Lung (tissue), 12 donors: ENCODE results near the gene SOBP. TPM values are rescaled to one million over a fixed set of nuclear protein-coding genes. Genes with fewer than 3 reads are reported as not detected.
A peak's percentile ranks its signal among the peaks of the same experiment; 100 is the strongest.

Experiments
- ATAC-seq: fragments of 200-7000 bp; cut with Tn5 transposase; one replicate; pipeline ENCODE4 v1.9.1; 2020; ENCODE audit warnings: moderate number of reproducible peaks; ENCODE audit not compliant: insufficient read depth, low FRiP score
- DNase-seq, 3 donors: peaks; one replicate each; pipeline ENCODE4 v3.0.0-alpha.2; 2013 to 2017
- H3K27ac ChIP-seq, 2 donors: one replicate each; pipeline ENCODE4 v1.5.1; 2013; ENCODE audit warnings: mild to moderate bottlenecking in 2 of 2, moderate library complexity in 2 of 2, control low read depth in 1 of 2, inconsistent platforms in 1 of 2, low read depth in 1 of 2, low read length in 1 of 2
- H3K27me3 ChIP-seq, 3 donors: one replicate each; pipeline ENCODE4 v1.5.1; 2013; ENCODE audit warnings: low read length in 2 of 3; ENCODE audit not compliant: control insufficient read depth in 3 of 3, insufficient read depth in 3 of 3
- H3K36me3 ChIP-seq, 4 donors: one replicate each; pipeline ENCODE4 v1.5.1; 2013; ENCODE audit warnings: low read length in 4 of 4, mild to moderate bottlenecking in 1 of 4, moderate library complexity in 1 of 4; ENCODE audit not compliant: control insufficient read depth in 4 of 4, insufficient read depth in 4 of 4
- H3K4me1 ChIP-seq, 5 donors: one replicate each; pipeline ENCODE4 v1.5.1; 2013; ENCODE audit warnings: low read length in 5 of 5, mild to moderate bottlenecking in 2 of 5, moderate library complexity in 1 of 5; ENCODE audit not compliant: control insufficient read depth in 5 of 5, insufficient read depth in 5 of 5
- H3K4me3 ChIP-seq: one replicate; pipeline ENCODE4 v1.5.1; 2013; ENCODE audit warnings: mild to moderate bottlenecking, control low read depth, moderate library complexity
- H3K9ac ChIP-seq, 2 donors: one replicate each; pipeline ENCODE4 v1.5.1; 2013; ENCODE audit warnings: low read length in 2 of 2, control low read depth in 1 of 2; ENCODE audit not compliant: insufficient read depth in 1 of 2
- H3K9me3 ChIP-seq, 4 donors: one replicate each; pipeline ENCODE4 v1.5.1; 2013; ENCODE audit warnings: low read length in 3 of 4, mild to moderate bottlenecking in 1 of 4, moderate library complexity in 1 of 4; ENCODE audit not compliant: control insufficient read depth in 4 of 4, insufficient read depth in 3 of 4
- WGBS, 2 donors: extraction: QIAGEN DNeasy Blood & Tissue Kit; methylation state at CpG; one replicate each; pipeline ENCODE4 v1.1.7; 2013; 5-methylcytosine and 5-hydroxymethylcytosine counted together
- polyA plus RNA-seq, 2 donors: library from polyadenylated mRNA; stranded (reverse); fragments of 200-250 nt; gene quantifications; one replicate each; pipeline ENCODE4 v1.2.1, GENCODE V29; 2013
- total RNA-seq, 2 donors: library from RNA; depleted of rRNA in 1 of 2; stranded (reverse); fragments of >200 nt in 1 of 2; gene quantifications; one replicate each; pipeline ENCODE4 v1.2.1, GENCODE V29; 2014 to 2021
- TF ChIP-seq, protein P1 (sequence below): IDR thresholded peaks from 2 replicates; pipeline ENCODE4 v1.5.1; 2012; ENCODE audit warnings: mild to moderate bottlenecking; ENCODE audit errors: control extremely low read depth, extremely low read depth
- donor health status: control.
- donor health status: control.
- donor health status: Bipolar disorder and iron deficiency.
- donor health status: healthy.
- donor health status: DM: yes; HTN: yes; CAD: no.

Gene SOBP
- total and polyA plus RNA-seq, 4 donors, result 1.6 to 14.5 (median 5.8) TPM

DNA sequence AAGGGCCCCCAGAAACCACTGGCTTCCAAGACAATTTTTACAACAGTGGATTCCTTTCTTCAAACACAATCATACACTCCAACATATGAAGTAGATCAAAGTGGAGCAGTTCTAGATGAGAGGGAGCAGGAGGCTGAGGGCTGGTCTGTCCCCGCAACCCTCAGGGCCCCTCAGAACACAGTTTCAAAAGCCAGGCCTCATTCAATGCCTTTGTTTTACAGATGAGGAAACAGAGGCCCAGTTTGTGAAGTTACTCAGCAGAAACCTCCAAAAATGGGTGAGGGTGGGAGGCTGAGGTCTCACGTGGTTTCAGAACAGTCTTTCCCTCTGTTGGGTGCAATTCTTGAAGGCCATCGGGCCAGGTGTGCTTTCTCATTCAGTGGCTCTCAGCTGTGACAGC lies 199.3 kb downstream of the SOBP start:
- 83 to 89% methylated on average over 3 of the region's 3 CpGs for WGBS, 2 donors
- DNase-seq, result no peak
- TF ChIP-seq, protein P1, sequence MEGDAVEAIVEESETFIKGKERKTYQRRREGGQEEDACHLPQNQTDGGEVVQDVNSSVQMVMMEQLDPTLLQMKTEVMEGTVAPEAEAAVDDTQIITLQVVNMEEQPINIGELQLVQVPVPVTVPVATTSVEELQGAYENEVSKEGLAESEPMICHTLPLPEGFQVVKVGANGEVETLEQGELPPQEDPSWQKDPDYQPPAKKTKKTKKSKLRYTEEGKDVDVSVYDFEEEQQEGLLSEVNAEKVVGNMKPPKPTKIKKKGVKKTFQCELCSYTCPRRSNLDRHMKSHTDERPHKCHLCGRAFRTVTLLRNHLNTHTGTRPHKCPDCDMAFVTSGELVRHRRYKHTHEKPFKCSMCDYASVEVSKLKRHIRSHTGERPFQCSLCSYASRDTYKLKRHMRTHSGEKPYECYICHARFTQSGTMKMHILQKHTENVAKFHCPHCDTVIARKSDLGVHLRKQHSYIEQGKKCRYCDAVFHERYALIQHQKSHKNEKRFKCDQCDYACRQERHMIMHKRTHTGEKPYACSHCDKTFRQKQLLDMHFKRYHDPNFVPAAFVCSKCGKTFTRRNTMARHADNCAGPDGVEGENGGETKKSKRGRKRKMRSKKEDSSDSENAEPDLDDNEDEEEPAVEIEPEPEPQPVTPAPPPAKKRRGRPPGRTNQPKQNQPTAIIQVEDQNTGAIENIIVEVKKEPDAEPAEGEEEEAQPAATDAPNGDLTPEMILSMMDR, result no peak

DNA sequence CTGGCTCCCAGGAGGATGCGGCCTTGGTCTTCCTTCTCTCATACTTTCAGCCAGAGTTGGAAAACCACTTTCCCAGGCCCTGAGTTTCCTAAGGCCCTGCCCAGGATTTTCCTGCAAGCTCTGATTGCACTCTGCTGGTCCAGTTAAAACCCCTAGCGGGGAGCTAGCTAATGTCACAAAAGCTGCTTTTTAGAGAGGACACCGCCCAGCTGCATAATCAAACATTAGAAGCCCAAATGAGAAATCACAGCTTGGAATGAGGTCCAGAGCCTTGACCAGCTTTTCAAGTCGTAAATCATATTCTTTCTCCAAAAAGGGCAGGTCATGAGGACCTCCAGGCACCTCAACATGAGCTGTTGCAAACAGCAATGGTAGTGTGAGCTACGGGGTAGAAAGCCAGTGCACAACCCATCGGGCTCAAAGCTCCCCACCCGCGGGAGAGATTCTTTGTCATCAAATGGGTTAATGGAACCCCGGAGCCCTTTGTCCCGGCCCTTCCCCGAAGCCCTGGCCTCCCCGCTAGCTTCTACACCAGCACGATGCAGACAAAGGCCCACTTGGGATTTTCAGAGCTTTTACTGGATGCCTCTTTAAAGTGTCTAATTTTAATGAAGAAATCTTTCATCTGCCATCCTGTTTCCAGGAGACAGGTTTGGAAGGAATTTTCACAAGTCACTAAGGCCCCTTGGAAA lies 200.2 kb downstream of the SOBP start:
- Histone ChIP-seq H3K9ac (no peak overlapping the region), H3K4me1 (peaks cover 0 to 11% (median 0%) of the 10 kb centered on the region in 5 donors)
- 84 to 88% methylated on average over 13 of the region's 13 CpGs for WGBS, 2 donors

More for the DNA sequence above, 199.3 kb downstream of the SOBP start:
- peaks cover 0 to 4% (median 0%) of the 10 kb centered on the region in 4 donors for H3K9me3 ChIP-seq
- H3K4me1 ChIP-seq, result peaks cover 0 to 11% (median 0%) of the 10 kb centered on the region in 5 donors
- no peaks in the 10 kb centered on the region for H3K36me3 ChIP-seq
- no peak overlapping the region for H3K27ac ChIP-seq
- no peaks in the 10 kb centered on the region for H3K27me3 ChIP-seq
- no peak for ATAC-seq
- no peak overlapping the region for H3K4me3 ChIP-seq
- H3K9ac ChIP-seq, result no peak overlapping the region

DNA sequence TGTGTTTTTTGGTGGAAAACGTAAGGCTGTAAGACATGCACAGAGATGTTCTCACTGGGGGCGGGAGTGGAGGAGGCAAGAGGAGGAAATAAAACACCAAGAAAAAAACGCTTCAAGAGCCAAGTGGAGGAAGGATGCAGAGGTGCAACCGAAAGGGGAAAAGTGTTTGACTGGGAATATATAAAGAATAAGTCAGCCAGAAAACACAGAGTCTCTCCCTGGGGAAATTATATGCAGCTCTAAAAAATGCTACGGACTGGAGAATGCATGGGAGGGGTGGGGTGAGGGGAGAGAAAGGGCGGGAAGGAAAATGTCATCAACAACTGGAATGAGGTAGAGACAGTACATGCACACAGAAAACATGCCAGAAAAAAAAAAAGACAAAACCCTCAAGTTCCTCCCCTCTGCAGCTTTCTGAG lies 200.7 kb downstream of the SOBP start:
- H3K4me3 ChIP-seq, result no peak overlapping the region
- no peak overlapping the region for H3K9ac ChIP-seq
- DNase-seq (peak; percentile 19 to 73 (median 57)), ATAC-seq (no peak)
- H3K27ac ChIP-seq, result no peak overlapping the region
- no peaks in the 10 kb centered on the region for H3K36me3 ChIP-seq
- H3K27me3 ChIP-seq, result no peaks in the 10 kb centered on the region
- peaks cover 0 to 11% (median 0%) of the 10 kb centered on the region in 5 donors for H3K4me1 ChIP-seq
- 53 to 68% methylated on average over 6 of the region's 6 CpGs for WGBS, 2 donors
- H3K9me3 ChIP-seq, result no peaks in the 10 kb centered on the region
- TF ChIP-seq, protein P1, result no peak

More for the DNA sequence above, 200.2 kb downstream of the SOBP start:
- Histone ChIP-seq H3K27ac (no peak overlapping the region), H3K36me3 (no peaks in the 10 kb centered on the region), H3K4me3 (no peak overlapping the region), H3K27me3 (no peaks in the 10 kb centered on the region), H3K9me3 (peaks cover 0 to under 1% (median 0%) of the 10 kb centered on the region in 4 donors)
- no peak for DNase-seq
- no peak for ATAC-seq
- TF ChIP-seq, protein P1, result no peak
